GM12878 (cell line): Measurements from ENCODE around the gene SH2D6. TPM values are rescaled to one million over a fixed set of nuclear protein-coding genes. Genes with fewer than 3 reads are reported as not detected.

Experiments used
- ATAC-seq: fragments of 200-7000 bp; cut with Tn5 transposase; 3 replicates; pipeline ENCODE4 v1.9.1; 2020; ENCODE audit warnings: mild to moderate bottlenecking, moderate library complexity
- BruUV-seq: library from RNA; stranded (reverse); fragments of 400-500 nt; replicated peaks from 2 replicates; lab custom pipeline; 2021; lab: Mats Ljungman, UMichigan
- CTCF ChIA-PET: fragments of 300-600 bp; sonication (Branson Sonifier 250); formaldehyde crosslinking; extraction: SDS; loops from one replicate; lab custom pipeline; 2021; ENCODE audit warnings: inconsistent platforms; lab: Yijun Ruan, JAX
- POLR2A ChIA-PET: fragments of 350-600 bp; formaldehyde crosslinking; extraction: SDS; loops from one replicate; lab custom pipeline; 2021; ENCODE audit warnings: inconsistent platforms; lab: Charles Lee
- RAD21 ChIA-PET: fragments of 300-600 bp; sonication (Branson Sonifier 250); formaldehyde crosslinking; loops from one replicate; lab custom pipeline; 2023; ENCODE audit warnings: antibody characterized with exemption; ENCODE audit not compliant: unreplicated experiment; lab: Charles Lee
- SMC1A ChIA-PET: fragments of 300-600 bp; sonication (Branson Sonifier 250); formaldehyde crosslinking; loops from one replicate; lab custom pipeline; 2023; ENCODE audit not compliant: unreplicated experiment, uncharacterized antibody; lab: Charles Lee
- DNase-seq: peaks from one replicate; pipeline ENCODE4 v3.0.0-alpha.2; 2011; ENCODE audit warnings: low read depth, low spot score
- FAIRE-seq: peaks from 3 replicates; lab custom pipeline; 2011; peaks lifted over from hg19 to GRCh38; lab: Jason Lieb, UNC
- H2AFZ ChIP-seq: 2 replicates; pipeline ENCODE4 v1.6.0; 2011; ENCODE audit warnings: low read depth, low read length, control low read depth; ENCODE audit not compliant: control insufficient read depth
- H3K27ac ChIP-seq: 2 replicates; pipeline ENCODE4 v1.5.1; 2011; ENCODE audit warnings: control low read depth; ENCODE audit not compliant: control insufficient read depth, insufficient read depth
- H3K27me3 ChIP-seq, 2 experiments: replicated peaks in 1 of 2; 2 replicates each; pipeline versions ENCODE4 v1.6.0 to v1.6.1; 2011; ENCODE audit warnings: low read length in 1 of 2; ENCODE audit not compliant: control insufficient read depth in 2 of 2, insufficient read depth in 2 of 2
- H3K36me3 ChIP-seq, 2 experiments: 2 replicates each; pipeline ENCODE4 v1.5.1; 2011; ENCODE audit warnings: low read length in 1 of 2; ENCODE audit not compliant: control insufficient read depth in 2 of 2, insufficient read depth in 2 of 2
- H3K4me1 ChIP-seq: 2 replicates; pipeline ENCODE4 v1.6.1; 2011; ENCODE audit warnings: mild to moderate bottlenecking, low read length, moderate library complexity, mixed read lengths; ENCODE audit not compliant: control insufficient read depth, insufficient read depth
- H3K4me2 ChIP-seq: 2 replicates; pipeline ENCODE4 v1.6.0; 2011; ENCODE audit warnings: control low read depth; ENCODE audit not compliant: control insufficient read depth, insufficient read depth
- H3K4me3 ChIP-seq: fragments of 200-600 bp; sonication (generic); 2 replicates; pipeline ENCODE4 v1.5.1; 2016
- H3K79me2 ChIP-seq: 2 replicates; pipeline ENCODE4 v1.6.0; 2011; ENCODE audit warnings: low read length; ENCODE audit not compliant: control insufficient read depth, insufficient read depth
- H3K9ac ChIP-seq: 2 replicates; pipeline ENCODE4 v1.8.0; 2011; ENCODE audit warnings: low read length, control low read depth, mixed read lengths; ENCODE audit not compliant: control insufficient read depth, insufficient read depth
- H3K9me3 ChIP-seq: replicated peaks from 3 replicates; pipeline ENCODE4 v1.5.1; 2011; ENCODE audit warnings: mild to moderate bottlenecking, low read length; ENCODE audit not compliant: control insufficient read depth, insufficient read depth
- H4K20me1 ChIP-seq: 2 replicates; pipeline ENCODE4 v1.6.0; 2011; ENCODE audit not compliant: control insufficient read depth, insufficient read depth
- CBFB ChIP-seq: IDR thresholded peaks from 2 replicates; pipeline ENCODE4 v1.6.1; 2016; ENCODE audit warnings: antibody characterized with exemption, low read depth
- CBX5 ChIP-seq: sonication (generic); IDR thresholded peaks from 2 replicates; pipeline ENCODE4 v1.6.1; 2016; ENCODE audit warnings: low read depth, moderate library complexity, mild to moderate bottlenecking, inconsistent platforms
- E2F4 ChIP-seq: IDR thresholded peaks from 2 replicates; pipeline ENCODE4 v1.6.1; 2012; ENCODE audit warnings: low read depth, low read length, improper control_type of control experiment
- MEF2A ChIP-seq: IDR thresholded peaks from 2 replicates; pipeline ENCODE4 v1.6.1; 2011; ENCODE audit warnings: low read depth, mild to moderate bottlenecking, low read length, moderate library complexity; ENCODE audit not compliant: insufficient read depth
- SMC3 ChIP-seq: IDR thresholded peaks from 2 replicates; pipeline ENCODE4 v1.6.1; 2011; ENCODE audit warnings: low read length, improper control_type of control experiment, borderline replicate concordance
- TCF12 ChIP-seq: IDR thresholded peaks from 2 replicates; pipeline ENCODE4 v1.6.1; 2011; ENCODE audit warnings: low read depth, mild to moderate bottlenecking, low read length
- ZBED1 ChIP-seq: IDR thresholded peaks from 2 replicates; pipeline ENCODE4 v1.6.1; 2016; ENCODE audit warnings: borderline replicate concordance
- ZBTB11 ChIP-seq: fragments of 450-650 bp; formaldehyde crosslinking; IDR thresholded peaks from 2 replicates; pipeline ENCODE4 v1.5.0; 2022; ENCODE audit warnings: mild to moderate bottlenecking, missing genetic modification characterization
- ZSCAN29 ChIP-seq: fragments of 450-650 bp; IDR thresholded peaks from 2 replicates; pipeline ENCODE4 v1.6.1; 2017; ENCODE audit warnings: mild to moderate bottlenecking, moderate library complexity
- ZZZ3 ChIP-seq: IDR thresholded peaks from 2 replicates; pipeline ENCODE4 v1.6.1; 2011; ENCODE audit warnings: low read depth; ENCODE audit not compliant: control insufficient read depth, insufficient read length
- WGBS: methylation state at CpG from one replicate; pipeline ENCODE4 v1.1.6; 2016; ENCODE audit warnings: low lambda C conversion rate; ENCODE audit not compliant: insufficient replicate concordance, insufficient coverage; ENCODE audit errors: missing lambda C conversion rate; 5-methylcytosine and 5-hydroxymethylcytosine counted together
- in situ Hi-C: fragments of 300-500 bp; cut with MboI; formaldehyde crosslinking; loops from 9 replicates; pipeline ENCODE4 v1.14.3; 2018; ENCODE audit warnings: mixed read lengths
- intact Hi-C: fragments of 100-400 bp; cut with micrococcal nuclease; formaldehyde crosslinking; loops from one replicate; pipeline ENCODE4 v1.14.2; 2022; ENCODE audit not compliant: unreplicated experiment
- polyA plus RNA-seq, 11 experiments: library from polyadenylated mRNA; depleted of rRNA in 4 of 11; unstranded in 6 of 11; stranded (reverse) in 5 of 11; fragments of >200 nt; fragmentation: Nextera tagmentation in 4 of 11; fragmentation: Illumina TruSeq in 1 of 11; extraction: Ambion mirVana in 4 of 11; extraction: Trizol in 1 of 11; gene quantifications; 1 replicate in 1 of 11; 2 replicates in 10 of 11; pipeline versions ENCODE4 v1.2.1 to v1.2.3, GENCODE V29; 2011 to 2016; ENCODE audit warnings: inconsistent platforms in 2 of 11, missing spikeins in 2 of 11, low read depth in 1 of 11
- total RNA-seq, 4 experiments: library from RNA; depleted of rRNA in 3 of 4; stranded (reverse); fragments of >200 nt in 3 of 4; fragmentation: Illumina TruSeq in 1 of 4; extraction: Trizol in 1 of 4; gene quantifications; 2 replicates each; pipeline versions ENCODE4 v1.2.1 to v1.2.3, GENCODE V29; 2013 to 2021
- TF ChIP-seq, protein P1 (sequence below): fragments of 450-650 bp; IDR thresholded peaks from 2 replicates; pipeline ENCODE4 v1.6.1; 2018; ENCODE audit warnings: borderline replicate concordance, mild to moderate bottlenecking; ENCODE audit not compliant: partially characterized antibody
- TF ChIP-seq, protein P2 (sequence below): fragments of 450-650 bp; IDR thresholded peaks from 2 replicates; pipeline ENCODE4 v1.6.1; 2017; ENCODE audit warnings: antibody characterized with exemption, mild to moderate bottlenecking, moderate library complexity

The SH2D6 gene
- total and polyA plus RNA-seq, 10 of the 15 experiments (the other 5 are each of a cell fraction or from before 2014, with no cell fraction given): 0.23 to 0.59 (median 0.34) TPM; not detected in 6

- TF ChIP-seq ZBTB11 (CRISPR knock-in tag) (no peak), ZSCAN29 (no peak), ZZZ3 (no peak)
- TF ChIP-seq, protein P1, sequence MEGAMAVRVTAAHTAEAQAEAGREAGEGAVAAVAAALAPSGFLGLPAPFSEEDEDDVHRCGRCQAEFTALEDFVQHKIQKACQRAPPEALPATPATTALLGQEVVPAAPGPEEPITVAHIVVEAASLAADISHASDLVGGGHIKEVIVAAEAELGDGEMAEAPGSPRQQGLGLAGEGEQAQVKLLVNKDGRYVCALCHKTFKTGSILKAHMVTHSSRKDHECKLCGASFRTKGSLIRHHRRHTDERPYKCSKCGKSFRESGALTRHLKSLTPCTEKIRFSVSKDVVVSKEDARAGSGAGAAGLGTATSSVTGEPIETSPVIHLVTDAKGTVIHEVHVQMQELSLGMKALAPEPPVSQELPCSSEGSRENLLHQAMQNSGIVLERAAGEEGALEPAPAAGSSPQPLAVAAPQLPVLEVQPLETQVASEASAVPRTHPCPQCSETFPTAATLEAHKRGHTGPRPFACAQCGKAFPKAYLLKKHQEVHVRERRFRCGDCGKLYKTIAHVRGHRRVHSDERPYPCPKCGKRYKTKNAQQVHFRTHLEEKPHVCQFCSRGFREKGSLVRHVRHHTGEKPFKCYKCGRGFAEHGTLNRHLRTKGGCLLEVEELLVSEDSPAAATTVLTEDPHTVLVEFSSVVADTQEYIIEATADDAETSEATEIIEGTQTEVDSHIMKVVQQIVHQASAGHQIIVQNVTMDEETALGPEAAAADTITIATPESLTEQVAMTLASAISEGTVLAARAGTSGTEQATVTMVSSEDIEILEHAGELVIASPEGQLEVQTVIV: no peak
Observed at GRCh38 chr2:85458601-85459563, 40.4 kb downstream of the SH2D6 start (continued).

GRCh38 chr2:85459771-85460170, 41.3 kb downstream of the SH2D6 start:
- no peaks in the 10 kb centered on the region; a peak in 1 of 4 replicates for H3K27me3 ChIP-seq
- ChIA-PET RAD21 (no interaction called here), CTCF (no interaction called here), POLR2A (no interaction called here), SMC1A (no interaction called here)
- no peak overlapping the region for H3K4me2 ChIP-seq
- no peaks in the 10 kb centered on the region for H3K9me3 ChIP-seq
- FAIRE-seq (no peak), DNase-seq (no peak), ATAC-seq (no peak)
- no peak overlapping the region for H3K9ac ChIP-seq
- H4K20me1 ChIP-seq: no peaks in the 10 kb centered on the region
- no peaks in the 10 kb centered on the region for H3K36me3 ChIP-seq
- intact Hi-C loops (no loop called here), in situ Hi-C loops (no loop called here)
- BruUV-seq: no TSS peak
- no peaks in the 10 kb centered on the region for H3K79me2 ChIP-seq
- H2AFZ ChIP-seq: no peak overlapping the region
- no peaks in the 10 kb centered on the region for H3K4me1 ChIP-seq
- H3K27ac ChIP-seq: no peak overlapping the region
- H3K4me3 ChIP-seq: no peak overlapping the region
- 23% methylated on average over 1 of the region's 1 CpG for WGBS
- TF ChIP-seq E2F4 (no peak), ZBED1 (no peak), CBX5 (no peak), TCF12 (no peak), CBFB (no peak), SMC3 (no peak), MEF2A (no peak)
- TF ChIP-seq, protein P2, sequence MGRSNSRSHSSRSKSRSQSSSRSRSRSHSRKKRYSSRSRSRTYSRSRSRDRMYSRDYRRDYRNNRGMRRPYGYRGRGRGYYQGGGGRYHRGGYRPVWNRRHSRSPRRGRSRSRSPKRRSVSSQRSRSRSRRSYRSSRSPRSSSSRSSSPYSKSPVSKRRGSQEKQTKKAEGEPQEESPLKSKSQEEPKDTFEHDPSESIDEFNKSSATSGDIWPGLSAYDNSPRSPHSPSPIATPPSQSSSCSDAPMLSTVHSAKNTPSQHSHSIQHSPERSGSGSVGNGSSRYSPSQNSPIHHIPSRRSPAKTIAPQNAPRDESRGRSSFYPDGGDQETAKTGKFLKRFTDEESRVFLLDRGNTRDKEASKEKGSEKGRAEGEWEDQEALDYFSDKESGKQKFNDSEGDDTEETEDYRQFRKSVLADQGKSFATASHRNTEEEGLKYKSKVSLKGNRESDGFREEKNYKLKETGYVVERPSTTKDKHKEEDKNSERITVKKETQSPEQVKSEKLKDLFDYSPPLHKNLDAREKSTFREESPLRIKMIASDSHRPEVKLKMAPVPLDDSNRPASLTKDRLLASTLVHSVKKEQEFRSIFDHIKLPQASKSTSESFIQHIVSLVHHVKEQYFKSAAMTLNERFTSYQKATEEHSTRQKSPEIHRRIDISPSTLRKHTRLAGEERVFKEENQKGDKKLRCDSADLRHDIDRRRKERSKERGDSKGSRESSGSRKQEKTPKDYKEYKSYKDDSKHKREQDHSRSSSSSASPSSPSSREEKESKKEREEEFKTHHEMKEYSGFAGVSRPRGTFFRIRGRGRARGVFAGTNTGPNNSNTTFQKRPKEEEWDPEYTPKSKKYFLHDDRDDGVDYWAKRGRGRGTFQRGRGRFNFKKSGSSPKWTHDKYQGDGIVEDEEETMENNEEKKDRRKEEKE: no peak
